ENCODE data around the gene ETF1. TPM values are rescaled to one million over a fixed set of nuclear protein-coding genes. Genes with fewer than 3 reads are reported as not detected.

ETF1 gene
- total RNA-seq, 2 donors from 2014 or later: 106 to 109 TPM

- no peaks in the 10 kb centered on the region for H3K27me3 ChIP-seq (ENCODE audit: control insufficient read depth, insufficient read depth, low read length, poor library complexity, severe bottlenecking)
- Mint-ChIP-seq H3K4me1 (peaks cover 31% of the 10 kb centered on the region), H3K27me3 (ENCODE audit: insufficient read depth) (no peaks in the 10 kb centered on the region), H3K4me3 (peak overlapping the region; percentile 96), H3K9me3 (no peaks in the 10 kb centered on the region), H3K36me3 (ENCODE audit: low read depth) (peaks cover 4% of the 10 kb centered on the region), H3K27ac (peak overlapping the region; percentile 81)
- no peak overlapping the region for H3K27ac ChIP-seq (ENCODE audit: low read depth, low read length)
- TF ChIP-seq CTCF (conservative IDR thresholded peaks at IDR 0.05): no peak
- DNase-seq: no peak
- peaks cover 4% of the 10 kb centered on the region for H3K36me3 ChIP-seq (ENCODE audit: control insufficient read depth, insufficient read depth, low read length)
- H3K4me3 ChIP-seq (ENCODE audit: low read length): no peak overlapping the region
- WGBS, 2 experiments (ENCODE audit: insufficient coverage in 1 of 2, insufficient read length in 1 of 2): 91 to 95% methylated on average over 5 to 6 of the region's 6 CpGs
- H3K9ac ChIP-seq (ENCODE audit: extremely low read depth, low read length, poor library complexity, severe bottlenecking): no peak overlapping the region
- no peaks in the 10 kb centered on the region for H3K9me3 ChIP-seq (ENCODE audit: control insufficient read depth, low read length)
- H3K4me1 ChIP-seq (ENCODE audit: control insufficient read depth, insufficient read depth, low read length): peaks cover 5% of the 10 kb centered on the region
Measured at GRCh38 chr5:138545919-138546562, 3.0 kb upstream of the ETF1 start.

- no peak for DNase-seq
- Histone ChIP-seq H3K4me3 (ENCODE audit: low read length) (peak overlapping the region; percentile 96), H3K4me1 (ENCODE audit: control insufficient read depth, insufficient read depth, low read length) (peaks cover 11% of the 10 kb centered on the region), H3K27me3 (ENCODE audit: control insufficient read depth, insufficient read depth, low read length, poor library complexity, severe bottlenecking) (no peaks in the 10 kb centered on the region), H3K27ac (ENCODE audit: low read depth, low read length) (no peak overlapping the region), H3K36me3 (ENCODE audit: control insufficient read depth, insufficient read depth, low read length) (peaks cover 20% of the 10 kb centered on the region), H3K9ac (ENCODE audit: extremely low read depth, low read length, poor library complexity, severe bottlenecking) (peak overlapping the region; percentile 96), H3K9me3 (ENCODE audit: control insufficient read depth, low read length) (no peaks in the 10 kb centered on the region)
- Mint-ChIP-seq H3K4me1 (peaks cover 31% of the 10 kb centered on the region), H3K4me3 (peak overlapping the region; percentile 96), H3K27ac (peak overlapping the region; percentile 100), H3K36me3 (ENCODE audit: low read depth) (peaks cover 3% of the 10 kb centered on the region), H3K9me3 (no peaks in the 10 kb centered on the region), H3K27me3 (ENCODE audit: insufficient read depth) (no peaks in the 10 kb centered on the region)
- no peak for TF ChIP-seq CTCF (conservative IDR thresholded peaks at IDR 0.05)
- WGBS, 2 experiments (ENCODE audit: insufficient coverage in 1 of 2, insufficient read length in 1 of 2): 62 to 72% methylated on average over 9 to 16 of the region's 16 CpGs
Measured at GRCh38 chr5:138544181-138545134, 1.4 kb upstream of the ETF1 start.

DNA sequence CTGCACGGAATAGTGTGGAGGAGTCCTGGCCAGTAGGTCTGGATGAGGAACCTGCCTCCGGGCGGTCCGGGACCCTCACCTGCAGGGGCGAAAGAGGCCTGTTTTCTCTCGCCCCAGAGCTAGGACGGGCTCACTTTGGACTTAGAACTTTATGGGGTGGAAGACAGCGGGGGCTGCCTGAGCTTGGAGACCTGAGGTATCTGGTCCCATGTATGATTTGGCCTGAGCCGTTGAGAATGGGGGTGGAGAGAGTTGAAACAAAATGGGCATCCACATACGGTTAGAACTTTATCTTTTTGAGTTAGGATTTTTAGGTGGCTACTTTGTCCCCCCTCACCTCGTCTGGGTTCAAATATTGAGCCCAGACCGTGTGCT, 681 bp upstream of the ETF1 start:
- TF ChIP-seq CTCF (conservative IDR thresholded peaks at IDR 0.05): no peak
- no peaks in the 10 kb centered on the region for H3K9me3 Mint-ChIP-seq
- Histone ChIP-seq H3K9ac (ENCODE audit: extremely low read depth, low read length, poor library complexity, severe bottlenecking) (peak overlapping the region; percentile 96), H3K27ac (ENCODE audit: low read depth, low read length) (peak overlapping the region; percentile 97), H3K4me1 (ENCODE audit: control insufficient read depth, insufficient read depth, low read length) (peaks cover 11% of the 10 kb centered on the region), H3K4me3 (ENCODE audit: low read length) (peak overlapping the region; percentile 96), H3K36me3 (ENCODE audit: control insufficient read depth, insufficient read depth, low read length) (peaks cover 27% of the 10 kb centered on the region), H3K9me3 (ENCODE audit: control insufficient read depth, low read length) (no peaks in the 10 kb centered on the region), H3K27me3 (ENCODE audit: control insufficient read depth, insufficient read depth, low read length, poor library complexity, severe bottlenecking) (no peaks in the 10 kb centered on the region)
- H3K27me3 Mint-ChIP-seq (ENCODE audit: insufficient read depth): no peaks in the 10 kb centered on the region
- H3K27ac Mint-ChIP-seq: peak overlapping the region; percentile 100
- peaks cover 31% of the 10 kb centered on the region for H3K4me1 Mint-ChIP-seq
- WGBS, 2 experiments (ENCODE audit: insufficient coverage in 1 of 2, insufficient read length in 1 of 2): 0 to 2% methylated on average over 8 to 12 of the region's 12 CpGs
- peaks cover 7% of the 10 kb centered on the region for H3K36me3 Mint-ChIP-seq (ENCODE audit: low read depth)
- H3K4me3 Mint-ChIP-seq: peak overlapping the region; percentile 96
- no peak for DNase-seq

Data from endodermal cell (in vitro differentiated cells).